ENCODE measurements around the gene ZNF507. TPM values are rescaled to one million over a fixed set of nuclear protein-coding genes. Genes with fewer than 3 reads are reported as not detected.
"Not testable (repeated sequence)": the region's sequence is repeated elsewhere in the genome, so short reads cannot be mapped to it uniquely, and the experiment has no call there.

ZNF507 gene
- polyA plus RNA-seq, 3 donors from 2014 or later, result 3.7 to 6.5 (median 5.0) TPM

DNA sequence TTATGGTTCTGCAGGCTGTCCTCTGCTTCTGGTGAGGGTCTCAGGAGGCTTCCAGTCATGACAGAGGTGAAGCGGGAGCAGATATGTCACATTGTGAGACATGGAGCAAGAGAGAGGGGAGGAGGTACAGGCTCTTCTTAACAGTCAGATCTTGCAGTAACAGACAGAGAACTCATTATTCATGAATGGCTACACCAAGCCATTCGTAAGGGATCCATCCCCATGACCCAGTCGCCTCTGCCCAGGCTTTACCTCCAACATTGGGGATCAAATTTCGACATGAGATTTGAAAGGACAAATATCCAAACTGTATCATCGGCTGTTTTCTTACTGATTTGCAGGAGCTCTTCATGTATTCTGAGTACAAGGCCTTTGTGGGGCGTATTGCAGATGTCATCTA, 21.7 kb downstream of the ZNF507 start:
- Mint-ChIP-seq H3K4me1 (peaks cover 57 to 89% of the 10 kb centered on the region in 2 donors), H3K36me3 (peaks cover 3 to 36% (median 11%) of the 10 kb centered on the region in 3 donors), H3K9me3 (no peaks in the 10 kb centered on the region), H3K27me3 (ENCODE audit: low read depth in 3 of 3) (no peaks in the 10 kb centered on the region), H3K4me3 (no peak overlapping the region), H3K27ac (peak overlapping the region in 1 of 6 donors; percentile 10)
- no peak for DNase-seq

DNA sequence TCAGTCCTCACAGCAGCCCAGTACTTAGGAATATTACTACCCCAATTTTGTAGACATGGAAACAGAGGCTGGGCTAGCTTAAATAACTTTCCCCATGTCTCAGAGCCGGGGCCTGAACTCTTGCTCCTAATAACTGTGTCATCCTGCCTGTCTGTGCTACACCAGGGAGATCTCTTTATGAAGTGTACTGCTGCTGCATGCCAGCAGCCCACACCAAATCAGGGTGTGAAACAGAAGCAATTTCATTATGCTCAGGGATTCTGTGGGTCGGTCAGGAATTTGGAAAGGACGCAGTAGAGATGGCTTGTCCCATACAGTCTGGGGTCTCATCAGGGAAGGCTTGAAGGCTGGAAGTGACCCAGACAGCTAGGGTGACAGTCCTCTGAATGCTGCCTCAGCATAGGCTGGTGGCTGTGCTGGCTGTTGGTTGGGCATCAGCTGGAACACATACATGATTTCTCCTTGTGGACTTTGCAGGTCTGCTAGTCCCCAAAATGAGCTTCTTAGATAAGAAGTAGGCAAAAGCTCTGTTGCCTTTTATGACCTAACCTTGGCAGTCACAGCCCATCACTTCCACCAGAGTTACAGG, 22.6 kb downstream of the ZNF507 start:
- H3K9me3 Mint-ChIP-seq, result no peaks in the 10 kb centered on the region
- H3K4me1 Mint-ChIP-seq, result peaks cover 55 to 82% of the 10 kb centered on the region in 2 donors
- H3K36me3 Mint-ChIP-seq, result peaks cover 11 to 40% (median 13%) of the 10 kb centered on the region in 3 donors
- H3K27ac Mint-ChIP-seq, result peak overlapping the region in 3 of 6 donors; percentile 18 to 74 (median 22)
- no peak overlapping the region for H3K4me3 Mint-ChIP-seq
- H3K27me3 Mint-ChIP-seq (ENCODE audit: low read depth in 3 of 3), result no peaks in the 10 kb centered on the region
- no peak for DNase-seq

DNA sequence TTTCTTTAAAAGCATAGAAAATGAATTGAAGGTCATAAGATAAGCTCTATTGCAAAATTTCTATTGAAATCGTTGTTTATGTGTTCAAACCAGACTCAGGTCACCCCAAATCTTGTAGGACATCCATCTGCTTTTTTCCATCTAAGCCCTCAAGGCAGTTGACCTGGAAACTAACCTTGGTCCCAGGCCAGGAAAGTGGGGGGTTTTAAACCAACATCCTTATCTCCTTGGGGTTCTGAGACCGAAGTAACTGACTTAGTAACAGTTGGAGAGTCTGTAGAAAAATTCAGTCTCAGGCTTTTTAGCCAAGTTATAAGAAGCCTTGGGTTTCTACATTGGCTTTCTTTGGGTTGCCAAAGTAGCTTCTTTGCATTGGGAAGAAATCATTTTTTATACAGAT, 23.4 kb downstream of the ZNF507 start:
- Mint-ChIP-seq H3K27ac (peak overlapping the region in 1 of 6 donors; percentile 74), H3K4me1 (peaks cover 51 to 80% of the 10 kb centered on the region in 2 donors), H3K36me3 (peaks cover 16 to 43% (median 16%) of the 10 kb centered on the region in 3 donors), H3K4me3 (no peak overlapping the region), H3K27me3 (ENCODE audit: low read depth in 3 of 3) (no peaks in the 10 kb centered on the region), H3K9me3 (no peaks in the 10 kb centered on the region)
- DNase-seq, result no peak

DNA sequence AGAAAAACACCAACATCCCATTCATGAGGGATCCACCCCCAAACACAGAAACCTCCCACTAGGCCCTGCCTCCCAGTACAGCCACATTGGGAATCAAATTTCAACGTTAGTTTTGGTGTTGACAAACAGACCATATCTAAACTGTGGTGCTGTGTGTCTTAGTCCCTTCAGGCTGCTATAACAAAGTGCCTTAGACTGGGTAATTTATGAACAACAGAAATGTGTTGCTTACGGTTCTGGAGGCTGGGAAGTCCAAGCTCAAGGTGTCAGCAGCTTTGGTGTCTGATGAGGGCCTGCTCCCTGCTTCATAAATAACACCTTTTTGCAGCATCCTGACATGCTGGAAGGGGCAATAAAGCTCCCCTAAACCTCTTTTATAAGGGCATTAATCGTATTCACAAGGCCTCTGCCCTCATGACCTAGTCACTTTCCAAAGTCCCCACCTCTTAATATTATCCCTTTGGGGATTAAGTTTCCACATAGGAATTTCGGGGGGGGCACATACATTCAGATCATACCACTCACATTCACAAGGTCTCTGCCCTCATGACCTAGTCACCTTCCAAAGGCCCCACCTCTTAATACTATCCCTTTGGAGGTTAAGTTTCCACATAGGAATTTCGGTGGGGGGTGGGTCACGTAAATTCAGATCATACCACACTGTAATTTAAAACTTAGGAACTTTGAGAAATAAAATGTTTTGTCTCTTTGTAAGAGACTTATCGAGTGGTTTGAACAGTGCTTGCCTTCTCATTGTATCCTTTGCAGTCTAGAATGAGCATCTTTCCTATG, 27.5 kb downstream of the ZNF507 start:
- no peaks in the 10 kb centered on the region for H3K9me3 Mint-ChIP-seq
- peaks cover 20 to 45% of the 10 kb centered on the region in 2 donors for H3K4me1 Mint-ChIP-seq
- peaks cover 25 to 42% (median 26%) of the 10 kb centered on the region in 3 donors for H3K36me3 Mint-ChIP-seq
- no peak for DNase-seq
- H3K4me3 Mint-ChIP-seq, result no peak overlapping the region
- H3K27ac Mint-ChIP-seq, result peak overlapping the region in 2 of 6 donors; percentile 22 to 30
- no peaks in the 10 kb centered on the region for H3K27me3 Mint-ChIP-seq (ENCODE audit: low read depth in 3 of 3)

DNA sequence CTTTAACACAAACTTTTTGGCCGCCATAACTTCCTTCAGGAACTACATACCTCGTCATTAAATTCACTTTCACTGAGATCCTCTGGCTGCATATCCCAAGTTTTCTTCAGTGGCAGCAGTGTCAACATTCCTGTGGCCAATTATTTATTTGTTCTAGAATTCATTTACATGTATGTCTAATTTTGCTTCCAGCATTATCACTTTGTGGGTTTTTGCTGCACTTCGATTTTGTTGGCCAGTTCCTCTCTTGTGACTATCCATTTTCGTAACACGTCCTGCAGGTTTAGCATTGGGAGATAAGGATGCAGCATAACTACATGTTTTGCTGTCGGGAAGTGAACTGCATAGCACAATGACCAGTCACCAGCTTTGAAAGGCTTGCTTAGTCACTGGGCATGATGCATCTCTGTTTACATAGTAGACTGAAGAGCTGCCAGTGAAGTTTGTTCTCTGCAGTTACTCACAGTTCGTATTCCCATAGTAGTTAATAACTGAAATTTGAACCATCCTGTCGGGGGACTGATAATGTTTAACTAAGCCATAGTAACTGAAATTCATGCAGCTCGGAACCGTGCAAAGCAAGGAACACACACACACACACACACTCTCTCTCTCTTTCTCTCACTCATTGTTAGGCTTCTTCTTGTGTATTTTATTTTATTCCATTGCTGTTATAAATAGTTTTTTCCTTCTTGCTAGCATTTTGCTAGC, 28.3 kb downstream of the ZNF507 start:
- Mint-ChIP-seq H3K9me3 (no peaks in the 10 kb centered on the region), H3K27me3 (ENCODE audit: low read depth in 3 of 3) (no peaks in the 10 kb centered on the region), H3K27ac (peak overlapping the region in 2 of 6 donors; percentile 22 to 30), H3K36me3 (peaks cover 25 to 42% (median 26%) of the 10 kb centered on the region in 3 donors), H3K4me3 (no peak overlapping the region), H3K4me1 (peaks cover 14 to 38% of the 10 kb centered on the region in 2 donors)
- no peak for DNase-seq

DNA sequence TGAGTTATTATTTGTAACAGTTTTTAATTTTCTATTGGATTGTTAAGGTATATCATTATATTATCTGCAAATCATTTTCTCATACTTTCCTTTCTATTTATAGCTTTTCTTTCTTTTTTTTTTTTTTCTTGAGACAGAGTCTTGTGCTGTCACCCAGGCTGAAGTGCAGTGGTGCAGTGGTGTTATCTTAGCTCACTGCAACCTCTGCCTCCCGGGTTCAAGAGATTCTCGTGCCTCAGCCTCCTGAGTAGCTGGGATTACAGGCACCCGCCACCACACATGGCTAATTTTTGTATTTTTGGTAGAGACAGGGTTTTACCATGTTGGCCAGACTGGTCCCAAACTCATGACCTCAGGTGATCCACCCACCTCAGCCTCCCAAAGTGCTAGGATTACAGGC, 29.0 kb downstream of the ZNF507 start:
- H3K9me3 Mint-ChIP-seq; H3K27ac Mint-ChIP-seq; H3K27me3 Mint-ChIP-seq (ENCODE audit: low read depth in 3 of 3); DNase-seq; H3K4me3 Mint-ChIP-seq: not testable (repeated sequence)
- Mint-ChIP-seq H3K4me1 (peaks cover 13 to 35% of the 10 kb centered on the region in 2 donors), H3K36me3 (peaks cover 25 to 42% (median 26%) of the 10 kb centered on the region in 3 donors)

- not testable (repeated sequence) for H3K27ac Mint-ChIP-seq; H3K9me3 Mint-ChIP-seq; H3K4me3 Mint-ChIP-seq; DNase-seq; H3K27me3 Mint-ChIP-seq (ENCODE audit: low read depth in 3 of 3)
- peaks cover 23 to 49% (median 26%) of the 10 kb centered on the region in 3 donors for H3K36me3 Mint-ChIP-seq
- peaks cover 3 to 19% of the 10 kb centered on the region in 2 donors for H3K4me1 Mint-ChIP-seq
Observed at GRCh38 chr19:32377088-32377487, 31.7 kb downstream of the ZNF507 start.

- Mint-ChIP-seq H3K36me3 (peaks cover 10 to 38% (median 24%) of the 10 kb centered on the region in 3 donors), H3K27me3 (ENCODE audit: low read depth in 3 of 3) (no peaks in the 10 kb centered on the region), H3K27ac (peak overlapping the region in 2 of 6 donors; percentile 7 to 45)
Observed at GRCh38 chr19:32380269-32380668, 34.9 kb downstream of the ZNF507 start.

GRCh38 chr19:32387701-32388392, 42.4 kb downstream of the ZNF507 start:
- Mint-ChIP-seq H3K4me1 (no peaks in the 10 kb centered on the region), H3K27ac (peak overlapping the region in 1 of 6 donors; percentile 22), H3K36me3 (peaks cover 0 to 10% (median 7%) of the 10 kb centered on the region in 3 donors), H3K9me3 (no peaks in the 10 kb centered on the region), H3K27me3 (ENCODE audit: low read depth in 3 of 3) (no peaks in the 10 kb centered on the region), H3K4me3 (no peak overlapping the region)
- no peak for DNase-seq

More at GRCh38 chr19:32380269-32380668, 34.9 kb downstream of the ZNF507 start:
- peaks cover 0 to 4% of the 10 kb centered on the region in 2 donors for H3K4me1 Mint-ChIP-seq
- H3K4me3 Mint-ChIP-seq, result no peak overlapping the region
- H3K9me3 Mint-ChIP-seq, result no peaks in the 10 kb centered on the region
- no peak for DNase-seq

DNA sequence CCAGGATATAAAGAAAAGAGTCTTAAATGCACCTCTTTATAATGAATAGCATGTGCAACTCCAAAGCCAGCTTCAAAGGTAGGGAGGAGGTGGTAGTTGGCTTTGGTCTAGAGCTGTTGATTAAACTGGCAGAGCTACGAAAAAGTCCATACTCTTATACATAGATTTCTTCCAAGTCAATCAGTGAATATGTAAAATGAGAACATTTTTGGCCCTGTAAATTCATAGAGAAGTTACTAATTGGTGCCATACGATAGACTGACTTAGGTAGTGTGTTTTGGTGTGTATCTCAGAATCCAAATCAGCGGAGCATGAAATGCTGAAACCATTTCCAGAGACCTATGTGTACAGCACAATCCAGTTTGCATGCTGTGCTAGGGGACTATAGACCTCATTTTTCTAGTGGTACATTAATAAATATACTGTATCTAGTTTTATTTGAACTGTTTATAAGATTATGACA, 43.0 kb downstream of the ZNF507 start:
- peaks cover 0 to under 1% (median 0%) of the 10 kb centered on the region in 3 donors for H3K27me3 Mint-ChIP-seq (ENCODE audit: low read depth in 3 of 3)
- no peaks in the 10 kb centered on the region for H3K4me1 Mint-ChIP-seq
- H3K27ac Mint-ChIP-seq, result peak overlapping the region in 1 of 6 donors; percentile 22
- no peak for DNase-seq
- no peak overlapping the region for H3K4me3 Mint-ChIP-seq
- H3K9me3 Mint-ChIP-seq, result no peaks in the 10 kb centered on the region
- peaks cover 0 to 5% (median 5%) of the 10 kb centered on the region in 3 donors for H3K36me3 Mint-ChIP-seq

GRCh38 chr19:32392901-32393300, 47.5 kb downstream of the ZNF507 start:
- Mint-ChIP-seq H3K4me3 (no peak overlapping the region), H3K27ac (no peak overlapping the region)

DNA sequence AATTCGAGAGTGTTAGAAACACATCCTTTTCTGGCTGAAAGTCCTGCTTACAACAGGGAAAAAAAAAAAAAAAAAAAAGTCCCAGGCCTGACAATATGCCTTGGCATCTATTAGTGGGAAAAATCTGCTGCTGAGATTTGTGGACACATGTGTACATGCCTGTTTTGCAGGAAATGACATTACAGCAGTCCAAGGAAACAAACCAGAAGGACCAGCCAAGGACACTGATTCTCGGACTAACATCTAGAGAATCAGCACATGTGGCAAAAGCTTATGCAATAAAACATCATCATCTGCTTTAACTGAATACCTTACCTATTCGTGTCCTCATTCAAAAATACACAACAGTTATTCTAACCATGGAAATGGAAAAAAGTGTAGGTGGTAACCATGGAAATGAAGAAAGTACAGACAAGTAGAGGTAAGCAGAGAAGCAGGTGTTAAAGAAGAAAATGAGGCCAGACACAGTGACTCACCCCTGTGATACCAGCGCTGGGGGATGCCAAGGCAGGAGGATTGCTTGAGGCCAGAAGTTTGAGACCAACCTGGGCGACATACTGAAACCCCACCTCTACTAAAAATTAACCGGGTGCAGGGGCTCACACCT, 50.7 kb downstream of the ZNF507 start:
- H3K36me3 Mint-ChIP-seq, result peaks cover 0 to 5% (median 3%) of the 10 kb centered on the region in 3 donors
- H3K4me1 Mint-ChIP-seq, result no peaks in the 10 kb centered on the region
- peaks cover 0 to 2% (median 0%) of the 10 kb centered on the region in 3 donors for H3K27me3 Mint-ChIP-seq (ENCODE audit: low read depth in 3 of 3)
- H3K4me3 Mint-ChIP-seq, result no peak overlapping the region
- H3K27ac Mint-ChIP-seq, result no peak overlapping the region
- no peaks in the 10 kb centered on the region for H3K9me3 Mint-ChIP-seq
- DNase-seq, result no peak

More at GRCh38 chr19:32392901-32393300, 47.5 kb downstream of the ZNF507 start:
- Mint-ChIP-seq H3K4me1 (no peaks in the 10 kb centered on the region), H3K27me3 (ENCODE audit: low read depth in 3 of 3) (peaks cover 0 to 2% (median 0%) of the 10 kb centered on the region in 3 donors), H3K9me3 (no peaks in the 10 kb centered on the region), H3K36me3 (peaks cover 0 to 5% (median 3%) of the 10 kb centered on the region in 3 donors)
- DNase-seq, result no peak

GRCh38 chr19:32397671-32398101, 52.3 kb downstream of the ZNF507 start:
- no peak overlapping the region for H3K4me3 Mint-ChIP-seq

More at GRCh38 chr19:32397671-32398101, 52.3 kb downstream of the ZNF507 start:
- Mint-ChIP-seq H3K9me3 (no peaks in the 10 kb centered on the region), H3K4me1 (no peaks in the 10 kb centered on the region), H3K27me3 (ENCODE audit: low read depth in 3 of 3) (peaks cover 0 to 4% (median 0%) of the 10 kb centered on the region in 3 donors), H3K27ac (no peak overlapping the region), H3K36me3 (peaks cover 0 to 5% (median 3%) of the 10 kb centered on the region in 3 donors)
- no peak for DNase-seq
